ENCODE measurements around the gene HLA-DRA. TPM values are rescaled to one million over a fixed set of nuclear protein-coding genes. Genes with fewer than 3 reads are reported as not detected.

HLA-DRA gene
- total RNA-seq, 1 experiment from 2014 or later = not detected

DNA sequence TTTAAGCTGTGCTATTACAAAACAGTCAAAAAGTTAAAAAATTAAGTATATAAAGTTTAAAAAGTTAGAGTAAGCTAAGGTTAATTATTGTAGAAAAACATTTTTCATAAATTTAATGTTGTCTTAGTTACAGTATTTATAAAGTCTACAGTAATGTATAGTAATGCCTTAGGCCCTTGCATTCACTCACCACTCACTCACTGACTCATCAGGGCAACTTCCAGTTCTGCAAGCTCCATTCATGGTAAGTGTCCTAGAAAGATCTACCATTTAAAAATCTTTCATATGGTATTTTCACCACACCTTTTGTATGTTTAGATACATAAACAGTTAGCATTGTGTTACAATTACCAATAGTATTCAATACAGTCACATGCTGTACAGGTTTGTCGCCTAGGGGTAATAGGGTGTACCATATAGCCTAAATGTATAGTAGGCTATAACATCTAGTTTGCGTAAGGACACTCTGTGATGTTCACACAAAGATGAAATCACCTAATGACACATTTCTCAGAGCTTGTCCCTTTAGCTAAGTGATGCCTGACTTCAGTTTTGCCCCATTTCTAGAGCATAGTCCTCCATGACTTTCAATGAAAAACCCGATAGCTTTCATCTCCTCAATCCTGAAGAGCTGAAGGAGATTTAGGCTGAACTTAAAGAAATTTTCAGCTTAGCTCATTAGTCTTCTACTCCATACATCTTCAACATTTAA is 14.9 kb upstream of the HLA-DRA start:
- H3K9me3 ChIP-seq = peaks cover 10% of the 10 kb centered on the region
- peaks cover 4% of the 10 kb centered on the region for H3K4me1 ChIP-seq
- no peaks in the 10 kb centered on the region for H3K36me3 ChIP-seq (ENCODE audit: control insufficient read depth, insufficient read depth, low read length)
- intact Hi-C loops (cut with micrococcal nuclease; ENCODE audit: unreplicated experiment) = no loop called here
- DNase-seq = no peak
- Mint-ChIP-seq H3K27me3 (ENCODE audit: insufficient read depth, unreplicated experiment) (peaks cover 8% of the 10 kb centered on the region), H3K4me3 (ENCODE audit: unreplicated experiment) (no peak overlapping the region), H3K4me1 (ENCODE audit: low read depth, unreplicated experiment) (peaks cover 6% of the 10 kb centered on the region), H3K36me3 (ENCODE audit: insufficient read depth, unreplicated experiment) (no peaks in the 10 kb centered on the region), H3K9me3 (ENCODE audit: unreplicated experiment) (no peaks in the 10 kb centered on the region), H3K27ac (ENCODE audit: unreplicated experiment) (no peak overlapping the region)
- TF ChIP-seq, protein P1, sequence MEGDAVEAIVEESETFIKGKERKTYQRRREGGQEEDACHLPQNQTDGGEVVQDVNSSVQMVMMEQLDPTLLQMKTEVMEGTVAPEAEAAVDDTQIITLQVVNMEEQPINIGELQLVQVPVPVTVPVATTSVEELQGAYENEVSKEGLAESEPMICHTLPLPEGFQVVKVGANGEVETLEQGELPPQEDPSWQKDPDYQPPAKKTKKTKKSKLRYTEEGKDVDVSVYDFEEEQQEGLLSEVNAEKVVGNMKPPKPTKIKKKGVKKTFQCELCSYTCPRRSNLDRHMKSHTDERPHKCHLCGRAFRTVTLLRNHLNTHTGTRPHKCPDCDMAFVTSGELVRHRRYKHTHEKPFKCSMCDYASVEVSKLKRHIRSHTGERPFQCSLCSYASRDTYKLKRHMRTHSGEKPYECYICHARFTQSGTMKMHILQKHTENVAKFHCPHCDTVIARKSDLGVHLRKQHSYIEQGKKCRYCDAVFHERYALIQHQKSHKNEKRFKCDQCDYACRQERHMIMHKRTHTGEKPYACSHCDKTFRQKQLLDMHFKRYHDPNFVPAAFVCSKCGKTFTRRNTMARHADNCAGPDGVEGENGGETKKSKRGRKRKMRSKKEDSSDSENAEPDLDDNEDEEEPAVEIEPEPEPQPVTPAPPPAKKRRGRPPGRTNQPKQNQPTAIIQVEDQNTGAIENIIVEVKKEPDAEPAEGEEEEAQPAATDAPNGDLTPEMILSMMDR (IDR thresholded peaks at IDR 0.05; ENCODE audit: insufficient read depth in 1 of 2, low read depth in 1 of 2, low read length in 1 of 2, severe bottlenecking in 1 of 2, unreplicated experiment in 1 of 2) = no peak
- ChIA-PET CTCF (no interaction called here), POLR2A (no interaction called here)
- H3K27me3 ChIP-seq (replicated peaks; ENCODE audit: control insufficient read depth, insufficient read depth, low read length) = no peaks in the 10 kb centered on the region
- no TSS peak for BruUV-seq (replicated peaks)
- H3K4me3 ChIP-seq (ENCODE audit: low read depth, low read length) = no peak overlapping the region

DNA sequence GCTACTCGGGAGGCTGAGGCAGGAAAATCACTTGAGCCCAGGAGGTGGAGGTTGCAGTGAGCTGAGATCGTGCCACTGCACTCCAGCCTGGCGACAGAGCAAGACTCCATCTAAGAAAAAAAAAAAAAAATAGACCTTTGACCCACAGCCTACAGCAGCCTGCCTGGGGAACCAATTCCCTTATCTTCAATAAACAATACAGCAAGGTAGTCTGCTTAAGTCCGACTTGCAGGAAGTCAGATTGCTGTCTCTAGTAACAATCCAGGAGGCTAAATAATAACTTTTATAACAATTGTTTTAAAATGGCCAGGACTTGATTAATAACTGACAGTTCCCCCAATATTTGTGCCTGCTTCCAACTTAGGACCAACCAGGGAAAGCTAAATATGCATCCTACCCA is 13.3 kb upstream of the HLA-DRA start:
- Histone ChIP-seq H3K4me3 (ENCODE audit: low read depth, low read length) (no peak overlapping the region), H3K27me3 (replicated peaks; ENCODE audit: control insufficient read depth, insufficient read depth, low read length) (no peaks in the 10 kb centered on the region), H3K36me3 (ENCODE audit: control insufficient read depth, insufficient read depth, low read length) (no peaks in the 10 kb centered on the region), H3K4me1 (peaks cover 4% of the 10 kb centered on the region), H3K9me3 (peaks cover 10% of the 10 kb centered on the region)
- no peaks in the 10 kb centered on the region for H3K9me3 Mint-ChIP-seq (ENCODE audit: unreplicated experiment)
- no peak for DNase-seq
- CTCF ChIA-PET = no interaction called here
- H3K4me3 Mint-ChIP-seq (ENCODE audit: unreplicated experiment) = no peak overlapping the region
- no TSS peak for BruUV-seq (replicated peaks)
- TF ChIP-seq, protein P1 (IDR thresholded peaks at IDR 0.05; ENCODE audit: insufficient read depth in 1 of 2, low read depth in 1 of 2, low read length in 1 of 2, severe bottlenecking in 1 of 2, unreplicated experiment in 1 of 2) = no peak
- POLR2A ChIA-PET = interaction anchor here (0.7 kb wide), 1 partner anchor 9 kb away, joined by 3 read pairs; no protein-coding TSS in a partner anchor
- H3K4me1 Mint-ChIP-seq (ENCODE audit: low read depth, unreplicated experiment) = peaks cover 6% of the 10 kb centered on the region
- no peak overlapping the region for H3K27ac Mint-ChIP-seq (ENCODE audit: unreplicated experiment)
- no peaks in the 10 kb centered on the region for H3K36me3 Mint-ChIP-seq (ENCODE audit: insufficient read depth, unreplicated experiment)
- peaks cover 8% of the 10 kb centered on the region for H3K27me3 Mint-ChIP-seq (ENCODE audit: insufficient read depth, unreplicated experiment)
- intact Hi-C loops (cut with micrococcal nuclease; ENCODE audit: unreplicated experiment) = no loop called here

DNA sequence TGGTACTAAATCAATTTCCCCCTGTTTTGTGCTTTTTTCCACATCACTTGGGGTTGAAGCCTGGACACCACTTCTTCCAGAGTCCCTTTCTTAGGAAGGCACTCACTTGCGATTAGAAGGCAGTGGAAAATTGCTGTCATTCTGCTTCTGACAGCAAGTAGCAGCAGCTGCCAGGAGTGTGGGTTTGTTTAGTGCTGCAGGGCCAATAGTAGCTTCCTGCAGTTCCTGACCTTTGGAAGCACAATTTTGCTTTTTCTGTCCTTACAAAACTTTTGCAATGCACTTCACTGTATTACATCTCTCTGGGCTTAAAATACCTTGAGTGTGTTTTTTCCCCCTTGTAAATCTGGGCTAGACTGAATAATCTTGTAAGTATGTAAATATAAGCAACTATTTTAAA is 12.5 kb upstream of the HLA-DRA start:
- TF ChIP-seq, protein P1 (IDR thresholded peaks at IDR 0.05; ENCODE audit: insufficient read depth in 1 of 2, low read depth in 1 of 2, low read length in 1 of 2, severe bottlenecking in 1 of 2, unreplicated experiment in 1 of 2) = no peak
- H3K4me1 ChIP-seq = peaks cover 4% of the 10 kb centered on the region
- H3K36me3 Mint-ChIP-seq (ENCODE audit: insufficient read depth, unreplicated experiment) = no peaks in the 10 kb centered on the region
- no peak overlapping the region for H3K4me3 ChIP-seq (ENCODE audit: low read depth, low read length)
- CTCF ChIA-PET = no interaction called here
- POLR2A ChIA-PET = no interaction called here
- H3K27me3 ChIP-seq (replicated peaks; ENCODE audit: control insufficient read depth, insufficient read depth, low read length) = no peaks in the 10 kb centered on the region
- H3K27me3 Mint-ChIP-seq (ENCODE audit: insufficient read depth, unreplicated experiment) = peaks cover 5% of the 10 kb centered on the region
- no peak overlapping the region for H3K27ac Mint-ChIP-seq (ENCODE audit: unreplicated experiment)
- DNase-seq = no peak
- H3K9me3 Mint-ChIP-seq (ENCODE audit: unreplicated experiment) = no peaks in the 10 kb centered on the region
- H3K9me3 ChIP-seq = peaks cover 10% of the 10 kb centered on the region
- H3K4me3 Mint-ChIP-seq (ENCODE audit: unreplicated experiment) = no peak overlapping the region
- H3K36me3 ChIP-seq (ENCODE audit: control insufficient read depth, insufficient read depth, low read length) = no peaks in the 10 kb centered on the region
- H3K4me1 Mint-ChIP-seq (ENCODE audit: low read depth, unreplicated experiment) = peaks cover 6% of the 10 kb centered on the region
- no TSS peak for BruUV-seq (replicated peaks)
- intact Hi-C loops (cut with micrococcal nuclease; ENCODE audit: unreplicated experiment) = no loop called here

All from Caco-2 (cell line).